GM21529 (cell line): Measurements from ENCODE around the gene GIT2.
"Not testable (repeated sequence)": the region's sequence is repeated elsewhere in the genome, so short reads cannot be mapped to it uniquely, and the experiment has no call there.

Experiments used
- ATAC-seq: cut with Tn5 transposase; IDR thresholded peaks from one replicate; pipeline ENCODE4 v1.9.1; 2021; ENCODE audit not compliant: unreplicated experiment

The GIT2 gene

DNA sequence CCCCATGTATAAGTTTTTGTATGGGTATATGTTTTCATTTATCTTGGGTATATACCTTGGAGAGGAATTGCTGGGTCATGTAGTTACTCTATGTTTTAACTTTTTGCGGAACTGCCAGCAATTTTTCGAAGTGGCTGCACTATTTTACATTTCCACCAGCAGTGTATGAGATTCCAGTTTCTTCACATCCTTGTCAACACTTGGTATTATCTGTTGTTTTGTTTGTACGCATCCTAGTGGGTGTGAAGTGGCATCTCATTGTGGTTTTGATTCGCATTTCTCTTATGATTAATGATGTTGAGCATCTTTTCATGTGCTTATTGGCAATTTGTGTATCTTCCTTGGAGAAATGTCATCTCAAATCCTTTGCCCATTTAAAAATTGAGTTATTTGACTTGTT, 9.9 kb upstream of the GIT2 start:
- no peak for ATAC-seq

DNA sequence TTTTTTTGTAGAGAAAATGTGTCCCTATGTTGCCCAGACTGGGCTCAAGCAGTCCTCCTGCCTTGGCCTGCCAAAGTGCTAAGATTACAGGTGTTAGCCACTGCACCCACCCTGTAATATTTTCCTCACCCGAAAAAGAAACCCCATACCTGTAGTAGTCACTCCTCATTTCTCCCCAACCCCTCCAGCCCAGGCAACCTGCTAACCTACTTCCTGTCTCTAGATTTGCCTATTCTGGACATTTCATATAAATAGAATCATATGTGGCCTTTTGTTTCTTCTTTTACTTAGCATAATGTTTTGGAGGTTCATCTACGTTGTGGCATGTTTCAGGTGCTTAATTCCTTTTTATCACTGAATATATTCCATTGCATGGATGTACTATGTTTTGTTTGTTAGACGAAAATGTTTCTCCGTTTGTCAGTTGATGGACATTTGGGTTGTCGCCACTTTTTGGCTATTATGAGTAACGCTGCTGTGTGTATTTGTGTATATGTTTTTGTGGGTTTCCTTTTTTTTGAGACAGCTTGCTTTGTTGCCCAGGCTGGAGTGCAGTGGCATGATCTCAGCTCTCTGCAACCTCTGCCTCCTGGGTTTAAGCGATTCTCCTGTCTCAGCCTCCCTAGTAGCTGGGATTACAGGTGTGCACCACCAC, 9.3 kb upstream of the GIT2 start:
- peak; percentile 47 for ATAC-seq

DNA sequence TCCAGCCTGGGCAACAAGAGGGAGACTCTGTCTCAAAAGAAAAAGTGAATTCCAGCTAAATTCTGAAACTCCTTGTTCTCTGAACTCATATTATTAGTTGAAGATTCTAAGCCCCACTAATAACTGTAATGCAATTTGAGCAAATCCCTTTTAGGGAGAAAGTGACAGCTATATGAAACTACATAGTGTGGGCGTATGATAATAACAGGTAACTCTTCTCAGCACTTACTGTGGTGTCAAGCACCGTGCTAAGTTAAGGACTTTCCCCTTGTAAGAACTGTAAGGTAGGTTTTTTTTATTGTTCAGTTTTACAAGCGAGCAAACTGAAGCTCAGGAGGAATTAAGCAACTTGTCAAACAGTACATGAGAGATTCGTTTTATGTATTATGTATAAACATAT, 8.4 kb upstream of the GIT2 start:
- ATAC-seq, result peak; percentile 54

DNA sequence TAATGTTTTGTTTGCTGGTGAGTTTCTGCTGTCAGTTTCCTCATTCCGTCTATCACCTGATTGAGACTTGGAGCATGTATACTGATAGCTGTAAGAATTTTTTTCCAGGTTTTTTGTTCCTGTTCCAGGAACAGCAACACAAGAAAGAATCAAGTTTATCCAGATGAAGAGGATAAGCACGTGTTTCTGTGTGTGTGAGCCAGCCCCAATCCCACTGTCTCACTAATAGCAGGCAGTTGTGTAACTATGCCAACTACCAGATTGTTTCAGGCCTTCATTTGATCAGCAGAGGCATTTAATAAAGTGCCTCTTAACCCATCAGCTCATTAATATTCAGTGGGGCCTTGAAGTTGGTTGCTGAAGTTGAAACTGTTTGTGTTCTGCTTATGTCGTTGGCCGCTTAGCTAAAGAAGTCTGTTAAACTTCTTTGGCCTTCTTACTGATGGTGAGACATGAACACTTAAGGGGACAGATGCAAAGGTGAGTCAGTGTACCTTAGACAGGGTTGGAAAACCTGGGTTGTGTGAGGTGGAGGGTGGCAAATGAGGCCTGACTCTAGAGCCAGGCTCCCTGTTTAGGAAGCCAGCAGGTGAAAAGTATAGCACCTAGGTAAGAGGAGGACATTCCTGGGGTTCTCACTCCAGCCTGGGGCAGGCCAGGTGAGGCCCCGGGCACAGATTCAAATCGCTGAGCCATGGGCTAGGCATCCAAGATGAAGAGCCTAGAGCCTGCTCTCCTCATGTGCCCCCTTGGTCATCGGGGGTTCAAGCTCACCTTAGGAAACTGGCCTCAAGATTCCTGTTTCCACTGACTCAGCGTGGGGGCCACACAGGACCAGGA, 6.7 kb upstream of the GIT2 start:
- no peak for ATAC-seq

DNA sequence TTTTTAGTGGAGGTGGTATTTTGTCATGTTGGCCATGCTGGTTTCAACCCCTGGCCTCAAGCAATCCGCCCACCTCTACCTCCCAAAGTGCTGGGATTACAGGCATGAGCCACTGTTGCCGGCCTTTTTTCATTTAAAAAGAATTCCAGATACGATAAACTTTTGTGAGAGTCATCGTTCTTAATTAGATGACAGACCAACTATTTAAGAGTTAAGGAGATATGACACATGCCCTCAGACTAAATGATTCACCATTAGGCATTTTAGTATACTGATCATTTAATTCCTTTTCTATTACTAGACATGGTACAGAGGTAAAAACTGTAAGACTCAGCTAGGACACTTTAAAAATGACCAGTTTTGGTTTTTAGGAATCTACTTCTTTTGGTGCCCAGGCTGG, 5.4 kb upstream of the GIT2 start:
- no peak for ATAC-seq

DNA sequence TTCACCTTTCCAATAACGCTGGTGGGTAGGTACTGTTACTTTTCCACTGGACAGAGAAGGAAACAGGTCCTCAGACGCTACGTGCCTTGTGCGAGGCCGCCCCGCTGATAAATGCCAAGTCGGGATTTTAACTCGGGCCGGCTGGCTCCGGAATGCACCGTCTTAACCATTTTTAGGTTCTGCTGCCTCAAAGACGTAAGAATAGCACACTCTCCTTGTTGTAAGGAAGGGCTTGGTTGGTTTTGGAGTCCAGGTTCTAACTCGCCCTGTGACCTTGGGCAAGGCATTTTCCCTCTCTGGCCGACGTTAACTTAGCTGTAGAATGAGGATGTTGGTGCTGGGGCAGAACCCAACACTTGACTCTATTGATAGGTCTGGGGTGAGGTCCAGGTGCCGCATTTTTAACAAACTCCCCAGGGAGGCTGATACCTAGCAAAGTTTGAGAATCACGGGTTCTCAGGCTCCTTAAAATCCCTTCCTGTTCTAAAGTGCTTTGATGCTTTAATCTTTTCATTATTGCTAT, 3.9 kb upstream of the GIT2 start:
- no peak for ATAC-seq

DNA sequence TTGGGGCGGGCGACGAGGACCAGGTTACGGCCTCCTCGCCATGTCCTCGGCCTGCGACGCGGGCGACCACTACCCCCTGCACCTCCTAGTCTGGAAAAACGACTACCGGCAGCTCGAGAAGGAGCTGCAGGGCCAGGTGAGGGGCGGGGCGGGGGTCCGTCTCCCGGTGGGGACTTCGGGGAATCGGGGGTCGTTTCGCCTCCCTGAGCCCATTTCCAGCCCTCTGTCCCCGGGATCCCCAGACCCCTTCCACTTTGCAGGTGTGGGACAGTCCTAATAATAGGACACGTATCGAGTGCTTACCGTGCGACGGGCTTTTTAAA, 3.4 kb upstream of the GIT2 start:
- no peak for ATAC-seq

DNA sequence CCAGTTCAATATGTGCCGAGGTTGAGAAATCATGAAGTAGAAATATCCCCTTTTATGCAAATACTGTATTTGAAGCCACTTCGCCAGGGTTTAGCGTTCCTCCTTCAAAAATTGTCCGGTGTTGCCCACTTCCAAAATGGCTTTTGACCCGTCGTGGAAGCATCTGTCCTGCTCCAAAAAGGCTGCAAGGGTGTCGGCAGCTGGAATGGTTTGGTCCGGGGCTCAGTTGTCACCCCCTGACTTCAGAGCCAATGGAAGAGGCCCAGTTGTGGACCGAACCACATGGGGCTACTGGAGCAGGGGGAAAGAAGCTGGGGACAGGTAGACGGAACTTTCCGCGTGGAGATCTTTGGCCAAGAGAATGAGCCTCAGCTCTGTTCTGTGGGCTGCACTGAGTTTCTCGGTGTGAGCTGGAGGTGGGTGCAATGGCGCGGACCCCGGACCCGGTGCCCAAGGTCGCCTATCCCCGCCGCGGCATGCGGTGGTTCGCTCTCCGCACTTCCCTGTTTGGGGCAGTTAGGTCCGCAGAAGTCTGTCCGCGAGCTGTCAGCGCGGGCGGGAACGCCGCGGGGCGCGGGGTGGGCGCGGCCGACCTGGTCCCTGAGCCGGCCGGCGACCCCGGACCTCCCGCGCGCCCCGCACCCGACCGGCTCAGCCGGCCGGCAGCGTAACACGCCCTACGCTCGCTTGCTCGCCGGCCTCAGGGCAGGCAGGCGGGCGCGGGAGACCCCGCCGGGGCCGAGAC, 2.9 kb upstream of the GIT2 start, which contains the start of gene ANKRD13A:
Gene ANKRD13A, plus strand, starts transcription at position 527 of the 745 bp plus-strand sequence. CDS start 259 bp downstream, outside the sequence.
- peak; percentile 46 for ATAC-seq

DNA sequence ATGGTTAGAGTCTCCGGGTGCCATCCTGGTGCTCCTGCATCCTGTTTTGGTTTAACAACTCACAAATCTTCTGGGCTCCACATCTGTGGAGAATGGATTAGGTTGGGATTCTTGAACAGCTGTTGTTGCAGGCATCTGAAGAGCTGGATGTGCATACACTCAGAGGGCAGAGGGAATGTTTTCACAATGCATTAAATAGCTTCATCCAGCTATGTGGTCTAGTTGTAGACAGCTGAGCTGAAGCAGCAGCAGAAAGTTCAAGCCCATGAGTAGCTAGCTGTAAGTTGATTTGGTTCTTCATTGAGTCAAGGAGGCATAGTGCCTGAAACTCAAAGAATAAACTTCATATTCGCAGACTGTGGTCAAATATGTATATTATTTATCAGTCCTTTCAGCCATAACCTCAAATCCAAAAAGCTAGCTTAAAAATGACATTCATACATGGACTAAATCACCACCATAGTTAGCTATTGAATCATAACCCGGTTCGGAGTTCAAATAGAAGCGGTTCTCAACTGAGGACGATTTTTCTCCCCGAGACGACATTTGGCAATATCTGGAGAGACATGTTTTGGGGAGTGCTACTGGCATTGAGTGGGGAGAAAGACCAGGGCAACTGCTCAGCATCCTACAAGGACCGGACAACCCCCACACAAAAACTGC, 2.2 kb upstream of the GIT2 start:
- no peak for ATAC-seq

DNA sequence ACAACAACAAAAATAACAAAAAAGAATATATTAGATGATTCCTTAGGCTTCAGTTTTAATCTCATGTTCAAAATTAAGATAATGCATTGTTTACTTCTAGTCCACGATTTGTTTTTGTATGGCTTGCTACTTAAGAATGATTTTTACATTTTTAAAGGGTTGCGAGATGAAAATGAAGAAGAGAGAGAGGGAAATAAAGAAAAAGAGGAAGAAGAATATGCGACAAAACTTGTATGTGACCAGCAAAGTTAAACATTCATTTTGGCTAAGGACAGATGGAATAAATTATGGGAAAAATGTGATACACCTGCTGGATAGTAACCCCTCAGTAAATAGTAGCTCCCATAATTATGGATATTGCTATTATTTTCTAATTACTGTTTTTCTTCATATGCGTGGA, 1.2 kb upstream of the GIT2 start:
- no peak for ATAC-seq

DNA sequence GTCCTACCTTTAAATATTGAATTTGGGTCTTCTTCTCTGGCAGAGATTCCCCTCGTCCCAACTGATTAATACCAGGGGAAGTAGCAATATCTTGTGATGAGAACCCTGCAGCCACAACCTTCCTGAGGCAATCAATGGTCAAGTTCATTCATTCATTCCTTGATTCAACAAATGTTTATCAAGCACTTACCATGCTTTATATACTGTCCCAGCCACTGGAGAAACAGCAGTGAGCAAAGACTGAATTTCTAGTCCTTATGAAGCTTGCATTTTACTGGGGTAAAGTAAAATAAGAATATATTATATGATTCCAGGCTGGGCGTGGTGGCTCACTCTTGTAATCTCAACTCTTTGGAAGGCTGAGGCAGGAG, 300 bp upstream of the GIT2 start:
- ATAC-seq, result no peak

DNA sequence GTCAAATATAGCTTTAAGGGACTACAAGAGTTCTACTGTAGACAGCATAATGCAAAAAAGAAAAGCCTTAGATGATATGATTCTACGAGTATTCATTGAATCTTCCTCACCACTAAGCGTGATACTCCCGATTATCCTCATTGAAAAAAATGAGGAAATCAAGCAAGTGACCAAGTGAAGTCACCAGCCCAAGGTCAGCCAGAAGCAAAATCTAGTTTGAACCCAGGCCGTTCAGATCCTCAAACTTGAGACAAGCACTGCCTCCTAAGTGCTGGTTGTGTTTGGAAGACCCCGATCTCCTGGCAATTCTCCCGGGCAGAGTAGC, 845 bp downstream of the GIT2 start:
- ATAC-seq, result no peak

DNA sequence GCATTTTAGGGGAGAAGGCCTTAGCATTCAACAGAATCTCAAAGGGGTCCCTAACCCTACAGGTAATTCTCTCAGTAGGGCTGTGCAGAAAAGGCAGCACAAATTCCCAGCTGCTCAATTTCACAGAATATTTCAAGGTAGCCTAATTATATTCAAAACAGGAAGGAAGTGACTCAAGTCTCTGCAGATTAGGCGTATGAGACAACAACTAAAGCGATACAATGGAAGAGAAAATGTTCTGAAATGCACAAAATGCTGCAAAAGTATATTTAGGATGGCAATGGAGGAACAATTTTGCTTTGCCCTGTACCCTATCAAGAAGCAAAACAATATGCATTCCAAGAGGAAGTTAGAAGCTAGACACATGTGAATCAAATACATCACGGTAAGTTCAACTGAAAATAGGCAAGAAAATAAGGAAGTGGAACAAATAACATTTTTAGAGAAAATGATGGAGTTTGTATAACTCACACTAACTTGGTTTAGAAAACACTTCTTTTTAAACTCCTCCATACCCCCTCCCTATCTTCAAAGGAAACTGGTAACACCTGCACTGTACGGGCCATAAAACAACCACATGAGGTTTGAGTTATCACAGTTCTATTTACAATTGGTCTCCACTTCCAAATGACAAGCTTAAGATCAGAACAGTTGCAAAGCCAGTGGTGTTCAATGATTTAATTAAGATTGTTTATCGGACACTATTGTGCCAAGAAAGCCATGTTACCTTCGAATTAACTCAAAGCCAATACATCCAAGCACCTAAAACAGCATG, 1.6 kb downstream of the GIT2 start:
- no peak for ATAC-seq

DNA sequence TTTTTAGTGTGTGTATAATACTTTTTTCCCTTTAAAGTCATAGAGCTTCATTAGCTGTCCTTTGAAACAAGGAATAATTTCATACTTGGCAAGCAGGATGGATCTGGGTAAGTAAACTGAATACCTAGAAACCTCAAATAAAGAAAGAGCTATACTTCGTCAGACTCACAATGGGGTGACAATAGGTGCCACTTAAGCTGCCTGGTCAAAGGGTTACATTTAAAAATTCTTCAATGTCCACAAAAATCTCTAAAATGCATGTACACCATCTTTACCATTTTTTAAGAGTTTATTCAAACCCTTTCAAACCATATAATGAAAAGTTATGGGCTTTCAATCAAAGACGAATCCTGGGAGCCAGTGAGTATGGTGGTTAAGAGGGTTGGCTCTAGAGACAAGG, 3.1 kb downstream of the GIT2 start:
- no peak for ATAC-seq

DNA sequence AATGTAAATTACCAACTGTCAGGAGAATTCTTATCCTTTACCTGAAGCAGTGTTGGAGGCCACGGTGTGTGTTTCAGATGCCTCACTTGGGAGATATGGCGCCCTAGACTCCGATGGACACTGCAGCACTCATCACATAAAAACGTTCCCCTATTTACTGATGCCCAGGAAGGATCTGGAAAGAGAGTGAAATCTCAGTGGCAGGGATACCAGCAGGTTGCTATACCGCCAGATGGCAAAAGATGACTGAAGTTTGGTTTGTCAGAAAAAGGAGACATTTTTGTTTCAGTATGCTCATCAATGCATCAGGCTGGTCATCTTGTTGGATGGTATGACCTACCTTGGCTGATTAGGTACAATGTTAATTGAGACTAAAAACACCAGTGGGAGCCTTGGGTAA, 4.6 kb downstream of the GIT2 start:
- no peak for ATAC-seq

DNA sequence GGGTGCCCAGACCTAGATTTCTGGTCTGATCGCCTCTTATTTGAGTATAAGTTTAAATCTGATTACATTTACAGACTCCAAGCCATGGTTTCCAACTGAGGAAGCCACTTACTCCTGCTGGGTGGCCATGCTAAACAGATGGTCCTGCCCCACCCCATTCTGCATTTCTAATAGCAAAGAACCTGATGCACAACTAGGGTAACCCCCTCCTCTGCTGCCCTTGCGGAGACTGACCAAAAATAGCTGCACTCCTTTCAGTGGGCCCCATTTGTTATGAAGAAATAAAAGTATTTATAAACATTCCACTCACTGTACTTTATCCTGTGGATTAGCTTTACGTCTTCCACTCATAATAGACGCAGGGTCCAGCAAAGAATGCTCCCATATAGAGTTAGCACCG, 6.8 kb downstream of the GIT2 start:
- no peak for ATAC-seq

DNA sequence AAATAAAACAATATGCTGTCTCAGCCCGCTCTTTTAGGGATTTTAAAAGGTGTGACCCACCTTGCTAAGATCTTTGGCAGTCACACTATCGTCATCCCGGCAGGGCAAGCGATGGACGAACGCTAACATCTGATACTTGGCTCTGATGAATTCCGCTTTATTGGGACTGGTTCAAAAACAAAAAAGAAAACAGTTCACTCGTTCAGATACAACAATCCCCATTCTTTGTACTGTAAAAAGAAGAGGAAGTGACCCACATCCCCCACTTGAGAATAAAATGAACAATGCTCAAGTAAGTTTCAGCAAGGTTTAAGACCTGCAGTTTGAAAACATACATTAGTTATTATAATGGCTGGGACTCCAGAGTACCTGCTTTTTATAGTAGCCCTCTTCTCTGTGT, 7.3 kb downstream of the GIT2 start:
- ATAC-seq, result no peak

DNA sequence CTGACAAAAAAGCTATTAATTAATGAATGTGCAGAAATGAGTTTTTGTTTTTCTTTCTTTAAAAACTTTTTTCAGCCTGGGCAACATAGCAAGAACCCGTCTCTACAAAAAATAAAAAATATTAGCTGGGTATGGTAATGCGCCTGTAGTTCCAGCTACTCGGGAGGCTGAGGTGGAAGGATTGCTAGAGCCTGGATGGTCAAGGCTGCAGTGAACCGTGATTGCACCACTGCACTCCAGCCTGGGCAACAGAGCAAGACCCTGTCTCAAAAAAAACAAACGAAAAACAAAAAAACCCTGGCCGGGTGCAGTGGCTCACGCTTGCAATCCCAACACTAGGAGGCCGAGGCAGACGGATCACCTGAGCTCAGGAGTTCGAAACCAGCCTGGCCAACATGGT, 7.9 kb downstream of the GIT2 start:
- ATAC-seq, result no peak

DNA sequence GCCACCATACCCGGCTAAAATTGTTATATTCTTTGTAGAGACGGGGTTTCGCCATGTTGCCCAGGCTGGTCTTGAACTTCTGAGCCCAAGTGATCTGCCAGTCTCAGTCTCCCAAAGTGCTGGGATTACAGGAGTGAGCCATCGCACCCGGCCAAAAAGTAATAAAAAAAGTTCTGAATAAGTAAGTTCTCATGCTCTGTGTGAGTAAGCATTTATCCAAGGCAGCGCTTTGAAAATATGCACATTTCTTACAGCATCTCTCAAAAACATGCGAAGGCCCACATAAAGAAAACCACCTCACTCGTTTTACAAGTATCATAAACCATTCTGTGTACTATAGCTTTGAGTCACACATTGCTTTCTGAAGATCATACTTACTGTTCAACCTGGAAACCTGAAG, 8.6 kb downstream of the GIT2 start:
- ATAC-seq, result no peak

DNA sequence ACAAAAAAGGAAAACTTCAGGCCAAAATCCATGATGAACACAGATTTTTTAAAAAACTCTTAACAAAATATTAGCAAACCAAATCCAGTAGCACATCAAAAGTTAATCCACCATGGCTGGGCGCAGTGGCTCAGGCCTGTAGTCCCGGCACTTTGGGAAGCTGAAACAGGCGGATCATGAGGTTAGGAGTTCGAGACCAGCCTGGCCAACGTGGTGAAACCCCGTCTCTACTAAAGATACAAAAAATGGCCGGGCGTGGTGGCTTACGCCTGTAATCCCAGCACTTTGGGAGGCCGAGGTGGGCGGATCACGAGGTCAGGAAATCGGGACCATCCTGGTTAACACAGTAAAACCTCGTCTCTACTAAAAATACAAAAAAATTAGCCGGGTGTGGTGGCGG, 9.9 kb downstream of the GIT2 start:
- not testable (repeated sequence) for ATAC-seq
